T follicular helper cell (primary cell): ENCODE results near the gene MAT1A.

Experiments
- DNase-seq: peaks from one replicate; pipeline ENCODE4 v3.0.0-alpha.2; 2020; ENCODE audit warnings: low read depth

The MAT1A gene

GRCh38 chr10:80281784-80282765 is 7.4 kb downstream of the MAT1A start:
- no peak for DNase-seq

GRCh38 chr10:80281292-80281691 is 8.2 kb downstream of the MAT1A start:
- no peak for DNase-seq

GRCh38 chr10:80280071-80280800 is 9.2 kb downstream of the MAT1A start:
- DNase-seq: no peak

- DNase-seq: no peak
Measured at GRCh38 chr10:80279146-80279545, 10.3 kb downstream of the MAT1A start.

- no peak for DNase-seq
Measured at GRCh38 chr10:80278480-80278879, 11.0 kb downstream of the MAT1A start.

- no peak for DNase-seq
Measured at GRCh38 chr10:80277567-80278250, 11.7 kb downstream of the MAT1A start.

- DNase-seq: no peak
Measured at GRCh38 chr10:80277016-80277415, 12.4 kb downstream of the MAT1A start.

GRCh38 chr10:80276335-80276734 is 13.1 kb downstream of the MAT1A start:
- DNase-seq: no peak

GRCh38 chr10:80275756-80276155 is 13.7 kb downstream of the MAT1A start:
- no peak for DNase-seq

GRCh38 chr10:80275135-80275498 is 14.3 kb downstream of the MAT1A start:
- no peak for DNase-seq

GRCh38 chr10:80274396-80275134 is 14.9 kb downstream of the MAT1A start:
- DNase-seq: no peak

GRCh38 chr10:80273523-80274170 is 15.8 kb downstream of the MAT1A start:
- no peak for DNase-seq

GRCh38 chr10:80272793-80273522 is 16.5 kb downstream of the MAT1A start:
- DNase-seq: no peak

- no peak for DNase-seq
Measured at GRCh38 chr10:80271416-80271815, 18.0 kb downstream of the MAT1A start.

- DNase-seq: no peak
Measured at GRCh38 chr10:80270887-80271286, 18.6 kb downstream of the MAT1A start.

GRCh38 chr10:80268938-80269588 is 20.4 kb downstream of the MAT1A start:
- no peak for DNase-seq

- DNase-seq: no peak
Measured at GRCh38 chr10:80268266-80268665, 21.2 kb downstream of the MAT1A start.

- no peak for DNase-seq
Measured at GRCh38 chr10:80266513-80266863, 23.0 kb downstream of the MAT1A start.

- no peak for DNase-seq
Measured at GRCh38 chr10:80265740-80266512, 23.5 kb downstream of the MAT1A start.
